Jurkat, Clone E6-1 (cell line): Measurements from ENCODE around the gene BTG4.

ENCODE experiments used
- DNase-seq: peaks from one replicate; pipeline ENCODE4 v3.0.0-alpha.2; 2011; ENCODE audit warnings: low read depth, low spot score
- H3K4me3 ChIP-seq: 2 replicates; pipeline ENCODE4 v1.5.1; 2011; ENCODE audit warnings: mild to moderate bottlenecking, low read length, control low read depth, moderate library complexity

Gene BTG4

DNA sequence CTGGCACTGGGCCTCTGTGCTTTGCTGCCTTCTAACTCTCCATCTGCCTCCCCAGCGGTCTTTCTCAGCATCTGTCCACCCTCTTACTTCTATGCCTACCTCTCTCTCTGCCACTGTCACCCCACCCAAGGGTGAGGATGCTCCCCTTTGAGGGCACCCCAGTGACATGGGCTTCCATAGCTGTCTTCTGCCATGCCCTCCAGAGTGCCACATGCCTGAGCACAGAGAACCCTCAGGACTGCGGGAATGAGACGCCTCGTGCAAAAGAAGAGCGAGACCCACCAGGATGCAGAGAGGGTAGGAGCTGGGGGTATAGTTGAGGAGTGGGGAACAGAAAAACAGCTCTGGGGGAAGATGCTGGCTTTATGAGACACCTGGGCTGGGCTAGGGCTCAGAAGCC is 64.3 kb downstream of the BTG4 start:
- DNase-seq, result no peak
- H3K4me3 ChIP-seq, result no peak overlapping the region

DNA sequence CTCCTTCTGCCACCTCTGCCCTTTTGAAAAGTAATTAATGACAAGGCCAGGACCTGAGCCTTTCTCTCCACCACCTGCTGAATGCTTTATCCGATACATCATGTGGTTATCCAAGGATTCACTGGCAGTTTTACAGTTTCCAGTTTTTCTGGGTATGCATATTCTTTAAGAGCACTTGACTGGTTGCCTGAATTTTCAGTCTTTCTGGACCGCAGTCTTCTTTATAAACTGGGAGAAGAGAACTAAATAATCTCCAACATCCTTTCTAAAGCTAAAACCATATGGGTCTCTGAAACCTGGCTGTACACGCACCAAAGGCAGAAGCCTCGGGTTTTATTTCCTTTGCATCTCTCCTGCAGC is 65.1 kb downstream of the BTG4 start:
- DNase-seq, result no peak
- H3K4me3 ChIP-seq, result no peak overlapping the region

DNA sequence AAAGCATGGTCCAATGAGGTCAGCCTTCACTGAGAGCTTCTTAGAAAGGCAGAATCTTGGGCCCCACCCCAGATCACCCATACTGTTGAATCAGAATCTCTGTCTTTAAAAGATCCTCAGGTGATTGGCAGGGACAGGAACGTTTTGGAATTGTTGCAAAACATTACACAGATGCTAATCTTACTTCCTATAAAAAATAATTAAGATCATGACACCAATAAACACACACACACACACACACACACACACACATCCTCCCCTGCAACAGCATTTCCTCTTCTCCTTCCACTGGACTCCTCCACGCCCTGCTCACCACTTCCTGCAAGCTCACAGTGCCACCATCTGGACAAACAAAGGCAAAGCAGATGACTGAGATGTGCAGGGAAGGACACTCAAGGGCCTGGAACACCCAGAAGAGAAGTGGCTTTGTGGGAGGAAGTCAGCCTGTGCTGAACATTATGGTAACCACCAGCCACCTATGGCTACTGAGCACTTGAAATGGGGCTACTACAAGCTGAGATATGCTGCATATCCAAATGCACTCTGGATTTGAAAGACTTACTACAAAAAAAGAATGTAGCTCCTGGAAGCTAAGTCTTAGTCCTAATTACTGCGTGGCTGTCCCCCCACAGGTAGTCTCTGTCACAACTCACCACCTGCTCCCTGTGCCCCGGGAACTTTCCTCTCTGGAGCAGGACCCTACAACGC is 65.6 kb downstream of the BTG4 start:
- H3K4me3 ChIP-seq, result no peak overlapping the region
- peak; percentile 95 for DNase-seq

DNA sequence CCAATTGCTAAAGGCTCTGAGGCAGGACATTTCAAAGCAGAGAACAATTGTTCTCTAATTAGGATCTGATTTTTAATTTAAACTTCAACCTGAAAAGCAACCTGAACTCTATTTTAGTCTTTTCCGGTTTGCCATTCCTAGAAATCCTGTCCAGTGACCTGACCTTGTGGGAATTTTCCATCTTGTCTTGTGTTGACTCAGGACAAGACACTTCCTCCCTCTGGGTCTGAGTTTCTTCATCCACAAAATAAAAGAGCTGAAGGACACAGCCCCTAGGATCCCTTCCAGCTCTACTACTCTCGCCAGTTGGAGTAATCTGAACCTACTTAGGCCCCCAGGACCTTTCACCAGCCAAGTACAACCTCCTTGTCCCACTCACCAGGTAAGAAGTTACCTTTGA is 66.6 kb downstream of the BTG4 start:
- DNase-seq, result no peak
- no peak overlapping the region for H3K4me3 ChIP-seq
